ENCODE measurements around the gene SLC16A9.

GRCh38 chr10:59670269-59670668 lies 39.4 kb downstream of the SLC16A9 start:
- TF ChIP-seq CTCF (conservative IDR thresholded peaks at IDR 0.05) (no peak), ZFX (IDR thresholded peaks at IDR 0.05) (no peak)

Data from C4-2B (cell line).